Stimulated activated CD4-positive, alpha-beta T cell treated with anti-CD3 and anti-CD28 coated beads, Interleukin-15, amount 100 ng/mL, for 1 hour (primary cell): ENCODE results near the gene PDE3A.
"Not testable (repeated sequence)": the region's sequence is repeated elsewhere in the genome, so short reads cannot be mapped to it uniquely, and the experiment has no call there.

Source experiments
- DNase-seq, 2 donors: peaks; one replicate each; pipeline ENCODE4 v3.0.0-alpha.2; 2020; ENCODE audit warnings: low read depth in 1 of 2, low spot score in 1 of 2

PDE3A gene

GRCh38 chr12:20596061-20596460 is 227.7 kb downstream of the PDE3A start:
- no peak for DNase-seq

GRCh38 chr12:20599757-20600156 is 231.4 kb downstream of the PDE3A start:
- DNase-seq = no peak

- DNase-seq = no peak
These were observed 233.4 kb downstream of the PDE3A start for GRCh38 chr12:20601668-20602280.

- DNase-seq = no peak
These were observed 234.5 kb downstream of the PDE3A start for GRCh38 chr12:20602641-20603391.

- no peak for DNase-seq
These were observed 236.2 kb downstream of the PDE3A start for GRCh38 chr12:20604408-20605067.

- DNase-seq = not testable (repeated sequence)
These were observed 246.7 kb downstream of the PDE3A start for GRCh38 chr12:20615020-20615419.

- no peak for DNase-seq
These were observed 247.8 kb downstream of the PDE3A start for GRCh38 chr12:20616093-20616492.

GRCh38 chr12:20620261-20620660 is 251.9 kb downstream of the PDE3A start:
- no peak for DNase-seq

GRCh38 chr12:20624718-20625117 is 256.4 kb downstream of the PDE3A start:
- no peak for DNase-seq

GRCh38 chr12:20625531-20625930 is 257.2 kb downstream of the PDE3A start:
- no peak for DNase-seq

- no peak for DNase-seq
These were observed 258.8 kb downstream of the PDE3A start for GRCh38 chr12:20627001-20627588.

- DNase-seq = no peak
These were observed 260.0 kb downstream of the PDE3A start for GRCh38 chr12:20628226-20628787.

GRCh38 chr12:20628999-20629398 is 260.7 kb downstream of the PDE3A start:
- no peak for DNase-seq

GRCh38 chr12:20629414-20630156 is 261.2 kb downstream of the PDE3A start:
- DNase-seq = no peak

GRCh38 chr12:20631711-20632110 is 263.4 kb downstream of the PDE3A start:
- no peak for DNase-seq

- DNase-seq = no peak
These were observed 272.8 kb downstream of the PDE3A start for GRCh38 chr12:20641106-20641505.

- DNase-seq = no peak
These were observed 275.5 kb downstream of the PDE3A start for GRCh38 chr12:20643822-20644221.

- DNase-seq = no peak
These were observed 278.0 kb downstream of the PDE3A start for GRCh38 chr12:20646239-20646827.

GRCh38 chr12:20653871-20654270 is 285.5 kb downstream of the PDE3A start:
- no peak for DNase-seq

- no peak for DNase-seq
These were observed 288.3 kb downstream of the PDE3A start for GRCh38 chr12:20656600-20656999.

- DNase-seq = no peak
These were observed 289.2 kb downstream of the PDE3A start for GRCh38 chr12:20657496-20657895.
